Osteoblast (primary cell): ENCODE results near the gene FAM186B. TPM values are rescaled to one million over a fixed set of nuclear protein-coding genes. Genes with fewer than 3 reads are reported as not detected.

Source experiments
- DNase-seq: peaks from one replicate; pipeline ENCODE4 v3.0.0; 2011; ENCODE audit warnings: low spot score, mixed read lengths; ENCODE audit not compliant: insufficient read length; ENCODE audit errors: missing footprints
- H2AFZ ChIP-seq: 2 replicates; pipeline ENCODE4 v1.6.0; 2011; ENCODE audit warnings: mild to moderate bottlenecking, low read length
- H3K27ac ChIP-seq: 2 replicates; pipeline ENCODE4 v1.5.1; 2011; ENCODE audit warnings: mild to moderate bottlenecking, low read depth, low read length, moderate library complexity
- H3K27me3 ChIP-seq: 2 replicates; pipeline ENCODE4 v1.6.0; 2012; ENCODE audit warnings: mild to moderate bottlenecking, control low read depth, inconsistent platforms, low read length, moderate library complexity; ENCODE audit not compliant: insufficient read depth
- H3K36me3 ChIP-seq: 2 replicates; pipeline ENCODE4 v1.5.1; 2011; ENCODE audit warnings: mild to moderate bottlenecking, low read length, control low read depth, moderate library complexity; ENCODE audit not compliant: insufficient read depth
- H3K4me1 ChIP-seq: 2 replicates; pipeline ENCODE4 v1.5.1; 2011; ENCODE audit warnings: mild to moderate bottlenecking, low read length, control low read depth, moderate library complexity; ENCODE audit not compliant: insufficient read depth
- H3K4me2 ChIP-seq: 2 replicates; pipeline ENCODE4 v1.6.0; 2011; ENCODE audit warnings: mild to moderate bottlenecking, low read length; ENCODE audit not compliant: insufficient read depth
- H3K4me3 ChIP-seq: fragments of 200-600 bp; sonication (generic); 3 replicates; pipeline ENCODE4 v1.5.1; 2012; ENCODE audit warnings: mild to moderate bottlenecking, low read length, inconsistent platforms; ENCODE audit not compliant: insufficient read depth
- H3K79me2 ChIP-seq: 2 replicates; pipeline ENCODE4 v1.6.0; 2012; ENCODE audit warnings: mild to moderate bottlenecking, low read length, control low read depth, inconsistent platforms; ENCODE audit not compliant: insufficient read depth
- H3K9me3 ChIP-seq: 2 replicates; pipeline ENCODE4 v1.5.1; 2011; ENCODE audit warnings: low read depth, low read length, control low read depth
- H4K20me1 ChIP-seq: 2 replicates; pipeline ENCODE4 v1.6.0; 2012; ENCODE audit warnings: mild to moderate bottlenecking, low read length, control low read depth; ENCODE audit not compliant: insufficient read depth
- CTCF ChIP-seq: IDR thresholded peaks from 2 replicates; pipeline ENCODE4 v1.5.1; 2011; ENCODE audit warnings: mild to moderate bottlenecking, low read depth, low read length, moderate library complexity; ENCODE audit errors: extremely low read depth
- total RNA-seq: library from RNA; depleted of rRNA; stranded (reverse); fragments of >200 nt; gene quantifications from 2 replicates; pipeline ENCODE4 v1.2.3, GENCODE V29; 2012

Gene FAM186B
- total RNA-seq, 1 donor, result 0.72 TPM

- no peak for TF ChIP-seq CTCF
- H3K27ac ChIP-seq, result no peak overlapping the region
- H3K9me3 ChIP-seq, result no peaks in the 10 kb centered on the region
- peaks cover 11% of the 10 kb centered on the region for H3K27me3 ChIP-seq
- peak; percentile 61 for DNase-seq
- H3K4me2 ChIP-seq, result no peak overlapping the region
- H3K79me2 ChIP-seq, result no peaks in the 10 kb centered on the region
- H3K4me3 ChIP-seq, result no peak overlapping the region
- H2AFZ ChIP-seq, result no peak overlapping the region
- H3K4me1 ChIP-seq, result no peaks in the 10 kb centered on the region
- H4K20me1 ChIP-seq, result no peaks in the 10 kb centered on the region
- peaks cover 29% of the 10 kb centered on the region for H3K36me3 ChIP-seq
Measured at GRCh38 chr12:49556391-49557186, 48.9 kb downstream of the FAM186B start.

- no peaks in the 10 kb centered on the region for H3K79me2 ChIP-seq
- peak; percentile 65 for DNase-seq
- H3K4me2 ChIP-seq, result no peak overlapping the region
Measured at GRCh38 chr12:49555631-49556390, 49.6 kb downstream of the FAM186B start.

DNA sequence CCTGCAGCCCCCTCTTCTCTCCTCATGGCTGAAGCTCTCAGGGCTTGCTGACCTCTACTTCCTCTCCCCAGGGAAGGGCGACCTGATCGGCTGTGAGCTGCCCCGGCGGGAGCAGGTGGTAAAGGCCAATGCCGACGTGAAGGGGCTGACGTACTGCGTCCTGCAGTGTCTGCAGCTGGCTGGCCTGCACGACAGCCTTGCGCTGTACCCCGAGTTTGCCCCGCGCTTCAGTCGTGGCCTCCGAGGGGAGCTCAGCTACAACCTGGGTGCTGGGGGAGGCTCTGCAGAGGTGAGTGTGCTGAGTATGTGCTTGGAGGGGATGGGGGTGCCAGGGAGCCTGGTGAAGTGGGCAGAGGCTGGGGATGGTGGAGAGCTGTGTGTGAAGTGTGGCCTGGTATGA lies 51.2 kb downstream of the FAM186B start:
- Histone ChIP-seq H3K79me2 (no peaks in the 10 kb centered on the region), H3K27ac (no peak overlapping the region), H3K4me2 (no peak overlapping the region), H4K20me1 (no peaks in the 10 kb centered on the region), H3K27me3 (peaks cover 22% of the 10 kb centered on the region), H3K36me3 (peaks cover 9% of the 10 kb centered on the region), H3K4me3 (no peak overlapping the region), H3K4me1 (no peaks in the 10 kb centered on the region), H2AFZ (no peak overlapping the region), H3K9me3 (no peaks in the 10 kb centered on the region)
- DNase-seq, result no peak
- no peak for TF ChIP-seq CTCF

More at GRCh38 chr12:49555631-49556390, 49.6 kb downstream of the FAM186B start:
- H3K36me3 ChIP-seq, result peaks cover 21% of the 10 kb centered on the region
- H3K4me3 ChIP-seq, result no peak overlapping the region
- no peaks in the 10 kb centered on the region for H4K20me1 ChIP-seq
- no peaks in the 10 kb centered on the region for H3K9me3 ChIP-seq
- TF ChIP-seq CTCF, result no peak
- no peak overlapping the region for H2AFZ ChIP-seq
- H3K4me1 ChIP-seq, result no peaks in the 10 kb centered on the region
- H3K27me3 ChIP-seq, result peaks cover 15% of the 10 kb centered on the region
- no peak overlapping the region for H3K27ac ChIP-seq

- Histone ChIP-seq H2AFZ (no peak overlapping the region), H3K36me3 (peaks cover 4% of the 10 kb centered on the region), H4K20me1 (no peaks in the 10 kb centered on the region), H3K27me3 (peaks cover 27% of the 10 kb centered on the region), H3K4me2 (no peak overlapping the region), H3K9me3 (no peaks in the 10 kb centered on the region), H3K4me1 (peaks cover 3% of the 10 kb centered on the region), H3K27ac (no peak overlapping the region), H3K4me3 (no peak overlapping the region), H3K79me2 (no peaks in the 10 kb centered on the region)
- TF ChIP-seq CTCF, result peak; percentile 29
- DNase-seq, result peak; percentile 71
Measured at GRCh38 chr12:49553512-49554088, 51.8 kb downstream of the FAM186B start.
